Activated T-cell treated with anti-CD3 and anti-CD28 coated beads, Interleukin-2, amount 50 U/mL, for 4 hours (primary cell): ENCODE measurements around the gene PAFAH2. TPM values are rescaled to one million over a fixed set of nuclear protein-coding genes. Genes with fewer than 3 reads are reported as not detected.
"Not testable (repeated sequence)": the region's sequence is repeated elsewhere in the genome, so short reads cannot be mapped to it uniquely, and the experiment has no call there.

Source experiments
- ATAC-seq, 2 donors: fragments of 200-7000 bp; cut with Tn5 transposase; one replicate each; pipeline ENCODE4 v1.10.0; 2021
- DNase-seq: peaks from one replicate; pipeline ENCODE4 v3.0.0-alpha.2; 2020
- H3K27me3 Mint-ChIP-seq: one replicate; pipeline ENCODE4 v1.8.0; 2021; ENCODE audit warnings: low read depth, mixed read lengths
- H3K36me3 Mint-ChIP-seq: one replicate; pipeline ENCODE4 v1.8.0; 2022; ENCODE audit warnings: mixed read lengths; ENCODE audit not compliant: insufficient read depth
- H3K4me1 Mint-ChIP-seq: one replicate; pipeline ENCODE4 v1.8.0; 2021; ENCODE audit warnings: low read depth, mixed read lengths
- H3K4me3 Mint-ChIP-seq: one replicate; pipeline ENCODE4 v1.8.0; 2021; ENCODE audit warnings: mild to moderate bottlenecking, moderate library complexity, mixed read lengths
- H3K9me3 Mint-ChIP-seq: one replicate; pipeline ENCODE4 v1.8.0; 2021; ENCODE audit warnings: mixed read lengths
- total RNA-seq, 3 donors: library from RNA; stranded (reverse); gene quantifications; one replicate each; pipeline ENCODE4 v1.2.1, GENCODE V29; 2021

Gene PAFAH2
- total RNA-seq, 3 donors from 2014 or later = 7.1 to 10.4 (median 8.3) TPM

DNA sequence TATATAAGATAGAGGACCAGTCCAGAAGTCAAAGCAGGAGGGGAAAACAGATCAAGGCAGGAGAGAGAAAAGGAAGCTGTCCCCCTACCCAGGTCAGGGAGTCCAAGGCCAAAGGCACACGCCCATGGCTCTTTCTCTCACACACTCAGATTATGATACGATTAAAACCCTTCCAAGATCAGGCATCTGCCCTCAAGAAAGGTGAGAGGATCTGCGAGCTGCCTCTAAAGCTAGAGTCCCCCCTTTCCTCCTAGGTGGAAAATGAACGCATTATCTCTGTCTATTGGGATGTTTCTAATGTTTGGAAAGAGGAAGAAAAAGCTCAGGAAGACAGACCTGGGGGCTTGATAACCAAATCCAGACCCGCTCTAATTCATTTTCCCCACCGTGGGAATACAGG is 7.6 kb downstream of the PAFAH2 start:
- Mint-ChIP-seq H3K4me3 (peak overlapping the region; percentile 86), H3K9me3 (no peaks in the 10 kb centered on the region), H3K27me3 (no peaks in the 10 kb centered on the region), H3K4me1 (peaks cover 67% of the 10 kb centered on the region), H3K36me3 (peaks cover 23% of the 10 kb centered on the region)
- ATAC-seq (peak in 1 of 2 donors; percentile 13), DNase-seq (no peak)

- H3K4me1 Mint-ChIP-seq = peaks cover 67% of the 10 kb centered on the region
- ATAC-seq (no peak), DNase-seq (no peak)
- H3K36me3 Mint-ChIP-seq = peaks cover 21% of the 10 kb centered on the region
- no peaks in the 10 kb centered on the region for H3K27me3 Mint-ChIP-seq
- H3K9me3 Mint-ChIP-seq = no peaks in the 10 kb centered on the region
- H3K4me3 Mint-ChIP-seq = peak overlapping the region; percentile 86
These were observed 8.2 kb downstream of the PAFAH2 start for GRCh38 chr1:25989440-25990234.

DNA sequence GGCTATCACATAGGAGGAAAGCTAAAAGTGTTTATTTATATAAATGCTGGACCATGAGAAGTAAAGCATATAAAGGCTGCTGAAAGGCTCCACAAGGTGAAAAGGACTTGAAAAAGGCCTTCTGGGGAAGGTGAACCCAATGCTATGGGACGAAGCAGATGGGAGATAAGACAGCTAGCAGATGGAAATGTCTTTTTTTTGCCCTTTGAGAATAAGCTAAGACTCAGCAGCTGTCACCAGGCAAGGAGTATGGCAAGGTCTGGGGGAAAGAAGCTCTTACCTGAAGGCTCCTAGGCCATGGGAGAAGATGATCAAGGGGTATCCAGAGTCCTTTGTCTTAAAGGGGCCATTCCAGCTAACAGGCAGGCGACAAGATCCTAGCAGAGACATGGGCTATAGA is 9.9 kb downstream of the PAFAH2 start:
- H3K9me3 Mint-ChIP-seq = no peaks in the 10 kb centered on the region
- DNase-seq = no peak
- H3K4me3 Mint-ChIP-seq = no peak overlapping the region
- H3K27me3 Mint-ChIP-seq = no peaks in the 10 kb centered on the region
- ATAC-seq = no peak
- H3K36me3 Mint-ChIP-seq = peaks cover 23% of the 10 kb centered on the region
- H3K4me1 Mint-ChIP-seq = peaks cover 60% of the 10 kb centered on the region

DNA sequence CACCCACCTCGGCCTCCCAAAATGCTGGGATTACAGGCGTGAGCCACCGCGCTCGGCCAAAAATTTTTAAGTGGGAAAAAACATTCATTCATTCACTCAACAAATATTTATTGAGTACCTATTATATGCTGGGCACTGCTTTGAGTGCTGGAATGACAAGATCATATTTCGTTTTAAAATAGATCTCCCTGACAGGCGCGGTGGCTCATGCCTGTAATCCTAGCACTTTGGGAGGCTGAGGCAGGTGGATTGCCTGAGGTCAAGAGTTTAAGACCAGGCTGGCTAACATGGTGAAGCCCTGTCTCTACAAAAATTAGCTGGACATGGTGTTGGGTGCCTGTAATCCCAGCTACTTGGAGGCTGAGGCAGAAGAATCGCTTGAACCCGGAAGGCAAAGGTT is 11.1 kb downstream of the PAFAH2 start:
- not testable (repeated sequence) for ATAC-seq, DNase-seq
- H3K4me1 Mint-ChIP-seq = peaks cover 49% of the 10 kb centered on the region

GRCh38 chr1:25985670-25986069 is 12.2 kb downstream of the PAFAH2 start:
- H3K36me3 Mint-ChIP-seq = peaks cover 35% of the 10 kb centered on the region
- DNase-seq (no peak), ATAC-seq (no peak)
- H3K9me3 Mint-ChIP-seq = no peaks in the 10 kb centered on the region
- peaks cover 41% of the 10 kb centered on the region for H3K4me1 Mint-ChIP-seq
- peak overlapping the region; percentile 5 for H3K4me3 Mint-ChIP-seq
- H3K27me3 Mint-ChIP-seq = no peaks in the 10 kb centered on the region

More for the DNA sequence above, 11.1 kb downstream of the PAFAH2 start:
- not testable (repeated sequence) for H3K27me3 Mint-ChIP-seq, H3K4me3 Mint-ChIP-seq, H3K9me3 Mint-ChIP-seq
- H3K36me3 Mint-ChIP-seq = peaks cover 35% of the 10 kb centered on the region

DNA sequence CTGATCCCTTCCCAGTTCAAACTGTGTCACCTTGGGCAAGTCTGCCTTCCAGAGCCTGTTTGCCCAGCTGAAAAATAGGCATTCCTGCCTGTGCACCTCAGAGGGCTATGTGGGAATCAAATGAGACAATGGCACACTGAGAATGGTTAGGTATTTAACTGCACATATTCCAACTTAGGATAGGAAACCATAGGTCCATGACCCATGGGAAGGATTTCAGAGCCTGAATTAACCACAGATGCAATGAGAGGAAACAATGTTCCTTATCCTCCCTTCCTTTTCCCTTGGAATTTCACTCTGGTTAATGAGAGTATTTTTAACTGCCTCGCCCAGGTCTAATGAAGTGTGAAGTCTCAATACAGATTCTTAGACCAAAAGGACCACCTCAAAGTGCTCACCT is 12.7 kb downstream of the PAFAH2 start:
- H3K36me3 Mint-ChIP-seq = peaks cover 35% of the 10 kb centered on the region
- ATAC-seq (no peak), DNase-seq (no peak)
- peaks cover 36% of the 10 kb centered on the region for H3K4me1 Mint-ChIP-seq
- H3K27me3 Mint-ChIP-seq = no peaks in the 10 kb centered on the region
- no peaks in the 10 kb centered on the region for H3K9me3 Mint-ChIP-seq
- no peak overlapping the region for H3K4me3 Mint-ChIP-seq

GRCh38 chr1:25979210-25979609 is 18.7 kb downstream of the PAFAH2 start:
- DNase-seq (no peak), ATAC-seq (no peak)
- H3K4me3 Mint-ChIP-seq = no peak overlapping the region
- peaks cover 37% of the 10 kb centered on the region for H3K36me3 Mint-ChIP-seq
- H3K4me1 Mint-ChIP-seq = no peaks in the 10 kb centered on the region
- no peaks in the 10 kb centered on the region for H3K9me3 Mint-ChIP-seq
- H3K27me3 Mint-ChIP-seq = no peaks in the 10 kb centered on the region

- no peak for DNase-seq
- Mint-ChIP-seq H3K36me3 (peaks cover 41% of the 10 kb centered on the region), H3K4me3 (no peak overlapping the region), H3K9me3 (no peaks in the 10 kb centered on the region), H3K4me1 (peaks cover 6% of the 10 kb centered on the region), H3K27me3 (no peaks in the 10 kb centered on the region)
- ATAC-seq = no peak
These were observed 19.5 kb downstream of the PAFAH2 start for GRCh38 chr1:25978403-25978802.

- DNase-seq (no peak), ATAC-seq (no peak)
- Mint-ChIP-seq H3K4me3 (no peak overlapping the region), H3K27me3 (no peaks in the 10 kb centered on the region), H3K4me1 (peaks cover 8% of the 10 kb centered on the region), H3K36me3 (peaks cover 41% of the 10 kb centered on the region), H3K9me3 (no peaks in the 10 kb centered on the region)
These were observed 20.1 kb downstream of the PAFAH2 start for GRCh38 chr1:25977801-25978200.

DNA sequence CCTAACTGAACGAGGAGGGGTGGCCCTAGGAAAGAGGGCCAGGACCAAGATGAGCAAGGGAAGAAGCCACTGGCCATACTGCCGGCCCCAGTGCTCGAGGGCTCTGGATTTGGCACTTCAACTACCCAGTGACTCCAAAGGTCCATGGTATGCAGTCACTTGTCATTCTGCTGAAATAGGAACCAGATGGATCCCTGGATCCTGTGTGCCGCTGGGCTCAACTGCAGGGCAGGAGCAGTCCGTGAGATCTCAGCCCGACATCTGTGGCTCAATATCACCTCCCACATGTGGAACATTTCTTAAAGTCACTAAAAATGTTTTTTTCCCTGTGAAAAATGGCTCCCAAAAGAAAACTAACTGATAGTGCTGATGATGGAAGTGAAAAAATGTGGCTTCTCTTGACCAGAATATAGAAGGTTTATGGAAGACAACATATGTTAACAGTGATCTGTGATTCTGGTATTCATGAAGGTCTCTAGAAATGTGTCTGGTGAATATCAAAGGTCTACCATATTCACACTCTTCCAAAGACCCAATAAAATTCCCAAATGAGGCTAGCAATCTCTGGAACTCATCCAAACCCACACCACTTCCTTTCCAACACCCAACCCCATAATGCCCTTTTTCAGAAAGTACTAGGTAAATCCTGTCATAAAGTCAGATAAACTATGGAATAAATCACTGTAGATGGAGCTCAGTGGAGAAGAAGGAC is 24.1 kb downstream of the PAFAH2 start:
- H3K36me3 Mint-ChIP-seq = peaks cover 38% of the 10 kb centered on the region
- H3K4me1 Mint-ChIP-seq = peaks cover 36% of the 10 kb centered on the region
- DNase-seq (no peak), ATAC-seq (no peak)
- no peaks in the 10 kb centered on the region for H3K9me3 Mint-ChIP-seq
- no peak overlapping the region for H3K4me3 Mint-ChIP-seq
- no peaks in the 10 kb centered on the region for H3K27me3 Mint-ChIP-seq

- H3K4me1 Mint-ChIP-seq = peaks cover 38% of the 10 kb centered on the region
These were observed 26.1 kb downstream of the PAFAH2 start for GRCh38 chr1:25971811-25972180.

GRCh38 chr1:25971066-25971810 is 26.6 kb downstream of the PAFAH2 start:
- ATAC-seq = peak; percentile 77 to 86
- Mint-ChIP-seq H3K36me3 (peaks cover 41% of the 10 kb centered on the region), H3K4me3 (peak overlapping the region; percentile 4), H3K4me1 (peaks cover 39% of the 10 kb centered on the region), H3K9me3 (no peaks in the 10 kb centered on the region), H3K27me3 (no peaks in the 10 kb centered on the region)
- no peak for DNase-seq

More at GRCh38 chr1:25971811-25972180, 26.1 kb downstream of the PAFAH2 start:
- DNase-seq (no peak), ATAC-seq (peak; percentile 30 to 49)
- no peaks in the 10 kb centered on the region for H3K9me3 Mint-ChIP-seq
- peaks cover 43% of the 10 kb centered on the region for H3K36me3 Mint-ChIP-seq
- H3K27me3 Mint-ChIP-seq = no peaks in the 10 kb centered on the region
- H3K4me3 Mint-ChIP-seq = no peak overlapping the region

- DNase-seq (no peak), ATAC-seq (no peak)
- Mint-ChIP-seq H3K4me1 (peaks cover 31% of the 10 kb centered on the region), H3K36me3 (peaks cover 47% of the 10 kb centered on the region), H3K9me3 (no peaks in the 10 kb centered on the region), H3K27me3 (no peaks in the 10 kb centered on the region), H3K4me3 (no peak overlapping the region)
These were observed 30.6 kb downstream of the PAFAH2 start for GRCh38 chr1:25967308-25967707.

DNA sequence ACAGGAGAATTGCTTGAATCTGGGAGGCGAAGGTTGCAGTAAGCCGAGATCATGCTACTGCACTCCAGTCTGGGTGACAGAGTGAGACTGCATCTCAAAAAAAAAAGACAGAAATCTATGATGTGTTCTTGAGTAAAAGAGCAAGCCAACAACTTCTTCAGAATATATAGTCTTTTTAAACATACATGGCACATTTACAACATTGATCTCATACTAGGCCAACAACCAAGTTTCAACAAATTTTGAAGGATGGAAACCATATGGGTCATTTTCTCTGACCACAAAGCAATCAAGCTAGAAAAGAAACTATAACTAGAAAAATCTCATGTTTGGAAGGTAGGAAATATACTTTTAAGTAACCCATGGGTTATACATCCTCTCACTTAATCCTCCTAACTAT is 38.3 kb downstream of the PAFAH2 start:
- Mint-ChIP-seq H3K4me3 (no peak overlapping the region), H3K27me3 (no peaks in the 10 kb centered on the region), H3K36me3 (peaks cover 50% of the 10 kb centered on the region), H3K4me1 (no peaks in the 10 kb centered on the region), H3K9me3 (peaks cover 3% of the 10 kb centered on the region)
- DNase-seq (no peak), ATAC-seq (no peak)
